ENCODE measurements around the gene LRRN1. TPM values are rescaled to one million over a fixed set of nuclear protein-coding genes. Genes with fewer than 3 reads are reported as not detected.

The LRRN1 gene
- total and polyA plus RNA-seq, 10 donors = 0.20 to 8.0 (median 4.1) TPM

- Histone ChIP-seq H3K4me3 (no peak overlapping the region), H3K27ac (no peak overlapping the region), H3K36me3 (no peaks in the 10 kb centered on the region), H3K9me3 (no peaks in the 10 kb centered on the region), H3K27me3 (replicated peaks in 1 of 7) (no peaks in the 10 kb centered on the region), H3K4me1 (no peaks in the 10 kb centered on the region)
- no peak for DNase-seq
- 57 to 94% (median 90%) methylated on average over 4 of the region's 4 CpGs for WGBS, 5 donors
- TF ChIP-seq POLR2A (IDR thresholded peaks at IDR 0.05) (no peak), POLR2AphosphoS5 (IDR thresholded peaks at IDR 0.05) (no peak), CTCF (IDR thresholded peaks at IDR 0.05 in 8 of 11, conservative IDR thresholded peaks at IDR 0.05 in 3 of 11) (no peak)
- intact Hi-C loops (cut with DNase I; ENCODE audit: low total_unique reads) = no loop called here
Observed at GRCh38 chr3:3783210-3783609, 16.0 kb upstream of the LRRN1 start.

- WGBS, 5 donors = 77 to 89% (median 78%) methylated on average over 5 of the region's 5 CpGs
- intact Hi-C loops (cut with DNase I; ENCODE audit: low total_unique reads) = no loop called here
Observed at GRCh38 chr3:3783696-3784095, 15.5 kb upstream of the LRRN1 start.

GRCh38 chr3:3792391-3792790 is 6.8 kb upstream of the LRRN1 start:
- Histone ChIP-seq H3K27ac (no peak overlapping the region), H3K4me3 (no peak overlapping the region), H3K9me3 (peaks cover 0 to 7% (median 0%) of the 10 kb centered on the region in 8 donors), H3K36me3 (no peaks in the 10 kb centered on the region), H3K4me1 (no peaks in the 10 kb centered on the region), H3K27me3 (replicated peaks in 1 of 7) (peaks cover 0 to 10% (median 0%) of the 10 kb centered on the region in 7 donors)
- TF ChIP-seq POLR2AphosphoS5 (IDR thresholded peaks at IDR 0.05) = no peak
- WGBS, 5 donors = 79 to 95% (median 88%) methylated on average over 1 of the region's 1 CpG
- DNase-seq = no peak
- intact Hi-C loops (cut with DNase I; ENCODE audit: low total_unique reads) = no loop called here

More at GRCh38 chr3:3783696-3784095, 15.5 kb upstream of the LRRN1 start:
- no peaks in the 10 kb centered on the region for H3K36me3 ChIP-seq
- no peak overlapping the region for H3K4me3 ChIP-seq
- no peaks in the 10 kb centered on the region for H3K4me1 ChIP-seq
- H3K9me3 ChIP-seq = no peaks in the 10 kb centered on the region
- H3K27ac ChIP-seq = no peak overlapping the region
- H3K27me3 ChIP-seq (replicated peaks in 1 of 7) = no peaks in the 10 kb centered on the region
- TF ChIP-seq POLR2A (IDR thresholded peaks at IDR 0.05) = no peak
- TF ChIP-seq CTCF (IDR thresholded peaks at IDR 0.05 in 8 of 11, conservative IDR thresholded peaks at IDR 0.05 in 3 of 11) = no peak
- TF ChIP-seq POLR2AphosphoS5 (IDR thresholded peaks at IDR 0.05) = no peak
- no peak for DNase-seq

- peak; percentile 82 for DNase-seq
- H3K27ac ChIP-seq = peak overlapping the region; percentile 13 to 81 (median 70)
- intact Hi-C loops (cut with DNase I; ENCODE audit: low total_unique reads) = no loop called here
- 0 to 2% (median 1%) methylated on average over 37 of the region's 37 CpGs for WGBS, 5 donors
- no peaks in the 10 kb centered on the region for H3K36me3 ChIP-seq
- H3K4me1 ChIP-seq = peaks cover 0 to 43% (median 17%) of the 10 kb centered on the region in 6 donors
- peak overlapping the region; percentile 53 to 77 (median 66) for H3K4me3 ChIP-seq
- H3K27me3 ChIP-seq (replicated peaks in 1 of 7) = peaks cover 0 to 65% (median 17%) of the 10 kb centered on the region in 7 donors
- H3K9me3 ChIP-seq = peaks cover 0 to 7% (median 0%) of the 10 kb centered on the region in 8 donors
- TF ChIP-seq CTCF (IDR thresholded peaks at IDR 0.05 in 8 of 11, conservative IDR thresholded peaks at IDR 0.05 in 3 of 11) = no peak
- peak in 1 of 3 donors; percentile 16 for TF ChIP-seq POLR2A (IDR thresholded peaks at IDR 0.05)
- TF ChIP-seq POLR2AphosphoS5 (IDR thresholded peaks at IDR 0.05) = no peak
Observed at GRCh38 chr3:3798631-3799113, 559 bp upstream of the LRRN1 start.

All from spleen (tissue), 11 donors.